GM12865 (cell line): ENCODE data around the gene KEL.

Source experiments
- DNase-seq: peaks from one replicate; pipeline ENCODE4 v3.0.0; 2010; ENCODE audit warnings: low read depth
- H3K4me3 ChIP-seq: 2 replicates; pipeline ENCODE4 v1.5.1; 2011; ENCODE audit warnings: mild to moderate bottlenecking, low read depth, low read length, control low read depth
- TF ChIP-seq, protein P1 (sequence below): IDR thresholded peaks from 2 replicates; pipeline ENCODE4 v1.5.1; 2011; ENCODE audit warnings: low read length, control low read depth, low read depth, inconsistent platforms; ENCODE audit not compliant: insufficient read depth; ENCODE audit errors: missing control alignments

The KEL gene

GRCh38 chr7:142894985-142895593 is 67.1 kb downstream of the KEL start:
- H3K4me3 ChIP-seq, result no peak overlapping the region
- DNase-seq, result no peak
- TF ChIP-seq, protein P1, sequence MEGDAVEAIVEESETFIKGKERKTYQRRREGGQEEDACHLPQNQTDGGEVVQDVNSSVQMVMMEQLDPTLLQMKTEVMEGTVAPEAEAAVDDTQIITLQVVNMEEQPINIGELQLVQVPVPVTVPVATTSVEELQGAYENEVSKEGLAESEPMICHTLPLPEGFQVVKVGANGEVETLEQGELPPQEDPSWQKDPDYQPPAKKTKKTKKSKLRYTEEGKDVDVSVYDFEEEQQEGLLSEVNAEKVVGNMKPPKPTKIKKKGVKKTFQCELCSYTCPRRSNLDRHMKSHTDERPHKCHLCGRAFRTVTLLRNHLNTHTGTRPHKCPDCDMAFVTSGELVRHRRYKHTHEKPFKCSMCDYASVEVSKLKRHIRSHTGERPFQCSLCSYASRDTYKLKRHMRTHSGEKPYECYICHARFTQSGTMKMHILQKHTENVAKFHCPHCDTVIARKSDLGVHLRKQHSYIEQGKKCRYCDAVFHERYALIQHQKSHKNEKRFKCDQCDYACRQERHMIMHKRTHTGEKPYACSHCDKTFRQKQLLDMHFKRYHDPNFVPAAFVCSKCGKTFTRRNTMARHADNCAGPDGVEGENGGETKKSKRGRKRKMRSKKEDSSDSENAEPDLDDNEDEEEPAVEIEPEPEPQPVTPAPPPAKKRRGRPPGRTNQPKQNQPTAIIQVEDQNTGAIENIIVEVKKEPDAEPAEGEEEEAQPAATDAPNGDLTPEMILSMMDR, result no peak

- no peak overlapping the region for H3K4me3 ChIP-seq
- DNase-seq, result no peak
- TF ChIP-seq, protein P1, result no peak
Observed at GRCh38 chr7:142894112-142894984, 67.8 kb downstream of the KEL start.

DNA sequence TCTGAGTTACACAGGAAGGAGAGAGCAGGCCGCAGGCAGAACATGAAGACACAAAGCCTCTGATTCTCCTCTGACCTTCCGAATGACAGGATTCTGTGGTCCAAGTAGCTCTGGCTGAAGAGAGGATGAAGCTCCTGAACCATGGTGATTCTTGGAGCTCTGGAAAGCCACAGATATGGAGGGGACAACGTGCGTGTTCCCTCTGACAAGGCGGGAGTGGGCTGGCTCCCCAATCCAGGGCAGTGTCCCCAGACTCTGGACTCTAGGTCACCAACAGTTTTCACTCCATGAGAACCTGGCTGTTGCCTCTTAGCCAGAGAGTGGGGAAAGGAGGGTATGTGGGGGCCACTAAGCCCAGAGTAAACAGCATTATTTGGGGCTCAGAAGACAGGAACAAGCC is 69.2 kb downstream of the KEL start:
- H3K4me3 ChIP-seq, result no peak overlapping the region
- TF ChIP-seq, protein P1, result no peak

DNA sequence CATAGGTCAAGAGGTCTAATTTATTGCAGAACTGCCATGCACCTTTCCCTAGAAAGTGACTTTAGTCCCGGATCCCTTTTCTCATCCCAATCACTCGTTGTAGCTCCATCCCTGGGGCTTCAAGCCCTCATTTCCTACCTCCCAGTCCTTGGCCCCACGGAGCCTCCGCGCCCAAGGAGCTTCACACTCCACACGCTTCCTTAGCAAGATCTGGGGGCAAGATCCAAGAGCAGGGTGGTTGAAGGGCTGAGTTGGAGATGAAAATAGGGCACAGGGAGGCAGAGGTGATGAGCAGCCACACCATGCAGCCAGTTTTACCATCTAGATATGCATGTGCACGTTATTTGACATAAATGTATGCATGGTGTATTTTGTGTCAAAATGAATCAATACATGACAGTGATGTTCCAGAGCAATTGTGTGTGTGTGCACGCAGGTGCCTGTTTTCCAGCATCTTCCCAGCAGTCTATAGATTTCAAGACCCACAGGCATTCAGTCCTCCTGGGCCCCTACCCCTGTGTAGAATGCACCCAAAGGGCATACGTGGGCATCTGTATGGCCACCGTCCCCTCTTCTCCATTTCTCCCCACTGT is 70.6 kb downstream of the KEL start:
- DNase-seq, result no peak
- H3K4me3 ChIP-seq, result no peak overlapping the region
- TF ChIP-seq, protein P1, result no peak

More for the DNA sequence above, 69.2 kb downstream of the KEL start:
- no peak for DNase-seq
